ENCODE data around the gene CNTNAP2. TPM values are rescaled to one million over a fixed set of nuclear protein-coding genes. Genes with fewer than 3 reads are reported as not detected.

Gene CNTNAP2
- total RNA-seq, 1 donor = 7.6 TPM

- H3K36me3 ChIP-seq (ENCODE audit: insufficient read depth, low read length) = no peaks in the 10 kb centered on the region
- no peaks in the 10 kb centered on the region for H3K27me3 ChIP-seq (ENCODE audit: insufficient read depth, low read length)
- no peak overlapping the region for H3K27ac ChIP-seq (ENCODE audit: low read depth, low read length)
- no peaks in the 10 kb centered on the region for H3K79me2 ChIP-seq (ENCODE audit: insufficient read depth, low read length)
- H3K4me3 ChIP-seq (ENCODE audit: insufficient read depth, low read length) = no peak overlapping the region
- TF ChIP-seq CTCF (IDR thresholded peaks at IDR 0.05; ENCODE audit: extremely low read depth, low read depth, low read length) = no peak
- no peak overlapping the region for H3K4me2 ChIP-seq (ENCODE audit: insufficient read depth, low read length)
- H2AFZ ChIP-seq (ENCODE audit: low read length) = no peak overlapping the region
- H4K20me1 ChIP-seq (ENCODE audit: insufficient read depth, low read length) = no peaks in the 10 kb centered on the region
- no peaks in the 10 kb centered on the region for H3K9me3 ChIP-seq (ENCODE audit: low read depth, low read length)
- DNase-seq (ENCODE audit: insufficient read length, low spot score, missing footprints) = no peak
- no peaks in the 10 kb centered on the region for H3K4me1 ChIP-seq (ENCODE audit: insufficient read depth, low read length)
These were observed 913.4 kb downstream of the CNTNAP2 start for GRCh38 chr7:147029953-147030352.

DNA sequence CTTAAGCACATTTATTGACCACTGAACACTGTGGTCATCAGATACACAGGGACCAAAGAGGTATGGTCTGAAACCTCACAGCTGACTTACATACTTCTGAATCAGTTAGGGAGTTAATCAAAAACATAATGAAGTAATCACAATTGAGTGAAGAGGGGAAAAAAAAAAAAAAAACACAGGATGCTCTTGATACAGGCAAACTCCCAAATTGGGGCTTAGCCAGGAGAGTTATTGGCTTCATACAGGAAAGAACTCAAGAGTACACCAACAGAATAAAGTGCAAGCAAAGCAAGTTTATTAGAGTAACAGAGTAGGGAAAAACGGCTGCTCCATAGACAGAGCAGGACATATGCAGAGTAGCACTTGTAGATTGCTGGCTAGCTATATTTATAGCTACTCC lies 917.0 kb downstream of the CNTNAP2 start:
- no peak for DNase-seq (ENCODE audit: insufficient read length, low spot score, missing footprints)
- Histone ChIP-seq H3K4me2 (ENCODE audit: insufficient read depth, low read length) (no peak overlapping the region), H3K4me1 (ENCODE audit: insufficient read depth, low read length) (no peaks in the 10 kb centered on the region), H4K20me1 (ENCODE audit: insufficient read depth, low read length) (no peaks in the 10 kb centered on the region), H3K27ac (ENCODE audit: low read depth, low read length) (no peak overlapping the region), H3K9me3 (ENCODE audit: low read depth, low read length) (no peaks in the 10 kb centered on the region), H3K27me3 (ENCODE audit: insufficient read depth, low read length) (no peaks in the 10 kb centered on the region), H3K79me2 (ENCODE audit: insufficient read depth, low read length) (no peaks in the 10 kb centered on the region), H3K36me3 (ENCODE audit: insufficient read depth, low read length) (no peaks in the 10 kb centered on the region), H3K4me3 (ENCODE audit: insufficient read depth, low read length) (no peak overlapping the region), H2AFZ (ENCODE audit: low read length) (no peak overlapping the region)
- TF ChIP-seq CTCF (IDR thresholded peaks at IDR 0.05; ENCODE audit: extremely low read depth, low read depth, low read length) = no peak

- Histone ChIP-seq H2AFZ (ENCODE audit: low read length) (no peak overlapping the region), H3K4me2 (ENCODE audit: insufficient read depth, low read length) (no peak overlapping the region), H3K36me3 (ENCODE audit: insufficient read depth, low read length) (no peaks in the 10 kb centered on the region), H3K27ac (ENCODE audit: low read depth, low read length) (no peak overlapping the region), H3K4me1 (ENCODE audit: insufficient read depth, low read length) (no peaks in the 10 kb centered on the region), H3K79me2 (ENCODE audit: insufficient read depth, low read length) (no peaks in the 10 kb centered on the region), H3K27me3 (ENCODE audit: insufficient read depth, low read length) (no peaks in the 10 kb centered on the region), H4K20me1 (ENCODE audit: insufficient read depth, low read length) (no peaks in the 10 kb centered on the region), H3K4me3 (ENCODE audit: insufficient read depth, low read length) (no peak overlapping the region), H3K9me3 (ENCODE audit: low read depth, low read length) (no peaks in the 10 kb centered on the region)
- no peak for DNase-seq (ENCODE audit: insufficient read length, low spot score, missing footprints)
- TF ChIP-seq CTCF (IDR thresholded peaks at IDR 0.05; ENCODE audit: extremely low read depth, low read depth, low read length) = no peak
These were observed 924.8 kb downstream of the CNTNAP2 start for GRCh38 chr7:147041438-147041837.

- H3K36me3 ChIP-seq (ENCODE audit: insufficient read depth, low read length) = no peaks in the 10 kb centered on the region
- H3K27ac ChIP-seq (ENCODE audit: low read depth, low read length) = no peak overlapping the region
- H3K27me3 ChIP-seq (ENCODE audit: insufficient read depth, low read length) = no peaks in the 10 kb centered on the region
- H3K4me1 ChIP-seq (ENCODE audit: insufficient read depth, low read length) = no peaks in the 10 kb centered on the region
- H3K4me2 ChIP-seq (ENCODE audit: insufficient read depth, low read length) = no peak overlapping the region
- H3K4me3 ChIP-seq (ENCODE audit: insufficient read depth, low read length) = no peak overlapping the region
- TF ChIP-seq CTCF (IDR thresholded peaks at IDR 0.05; ENCODE audit: extremely low read depth, low read depth, low read length) = no peak
- H2AFZ ChIP-seq (ENCODE audit: low read length) = no peak overlapping the region
- no peak for DNase-seq (ENCODE audit: insufficient read length, low spot score, missing footprints)
- H3K79me2 ChIP-seq (ENCODE audit: insufficient read depth, low read length) = no peaks in the 10 kb centered on the region
- H4K20me1 ChIP-seq (ENCODE audit: insufficient read depth, low read length) = no peaks in the 10 kb centered on the region
- H3K9me3 ChIP-seq (ENCODE audit: low read depth, low read length) = no peaks in the 10 kb centered on the region
These were observed 928.3 kb downstream of the CNTNAP2 start for GRCh38 chr7:147044941-147045340.
